ENCODE results near the gene ID3.
A peak's percentile ranks its signal among the peaks of the same experiment; 100 is the strongest.

Gene ID3

GRCh38 chr1:23556635-23557470 is 2.4 kb downstream of the ID3 start:
- Histone ChIP-seq H3K9me3 (ENCODE audit: control insufficient read depth, low read length) (no peaks in the 10 kb centered on the region), H3K4me2 (ENCODE audit: low read length) (peak overlapping the region; percentile 25), H2AFZ (no peak overlapping the region), H3K4me1 (peaks cover 6% of the 10 kb centered on the region), H3K4me3 (ENCODE audit: low read depth, low read length) (peak overlapping the region; percentile 62), H3K79me2 (no peaks in the 10 kb centered on the region), H3K36me3 (ENCODE audit: control insufficient read depth, insufficient read depth, low read length) (no peaks in the 10 kb centered on the region), H3K27me3 (ENCODE audit: control insufficient read depth, insufficient read depth, low read length) (no peaks in the 10 kb centered on the region), H3K27ac (peak overlapping the region; percentile 84), H3K9ac (no peak overlapping the region)
- TF ChIP-seq CTCF (IDR thresholded peaks at IDR 0.05), result no peak

- Histone ChIP-seq H2AFZ (no peak overlapping the region), H3K9me3 (ENCODE audit: control insufficient read depth, low read length) (no peaks in the 10 kb centered on the region), H3K79me2 (no peaks in the 10 kb centered on the region), H3K36me3 (ENCODE audit: control insufficient read depth, insufficient read depth, low read length) (no peaks in the 10 kb centered on the region), H3K4me1 (peaks cover 6% of the 10 kb centered on the region), H3K27me3 (ENCODE audit: control insufficient read depth, insufficient read depth, low read length) (no peaks in the 10 kb centered on the region), H3K4me2 (ENCODE audit: low read length) (peak overlapping the region; percentile 20), H3K4me3 (ENCODE audit: low read depth, low read length) (no peak overlapping the region), H3K27ac (peak overlapping the region; percentile 84), H3K9ac (no peak overlapping the region)
- no peak for TF ChIP-seq CTCF (IDR thresholded peaks at IDR 0.05)
Measured at GRCh38 chr1:23555986-23556634, 3.2 kb downstream of the ID3 start.

GRCh38 chr1:23555270-23555985 is 3.9 kb downstream of the ID3 start:
- Histone ChIP-seq H3K9me3 (ENCODE audit: control insufficient read depth, low read length) (no peaks in the 10 kb centered on the region), H3K4me2 (ENCODE audit: low read length) (peak overlapping the region; percentile 70), H2AFZ (peak overlapping the region; percentile 68), H3K9ac (no peak overlapping the region), H3K36me3 (ENCODE audit: control insufficient read depth, insufficient read depth, low read length) (no peaks in the 10 kb centered on the region), H3K27me3 (ENCODE audit: control insufficient read depth, insufficient read depth, low read length) (no peaks in the 10 kb centered on the region), H3K79me2 (no peaks in the 10 kb centered on the region), H3K4me3 (ENCODE audit: low read depth, low read length) (peak overlapping the region; percentile 45), H3K27ac (peak overlapping the region; percentile 84), H3K4me1 (peaks cover 6% of the 10 kb centered on the region)
- TF ChIP-seq CTCF (IDR thresholded peaks at IDR 0.05), result no peak

- peak overlapping the region; percentile 94 for H2AFZ ChIP-seq
- H3K9ac ChIP-seq, result no peak overlapping the region
- no peaks in the 10 kb centered on the region for H3K9me3 ChIP-seq (ENCODE audit: control insufficient read depth, low read length)
- peak; percentile 6 for TF ChIP-seq CTCF (IDR thresholded peaks at IDR 0.05)
- H3K27me3 ChIP-seq (ENCODE audit: control insufficient read depth, insufficient read depth, low read length), result no peaks in the 10 kb centered on the region
- H3K36me3 ChIP-seq (ENCODE audit: control insufficient read depth, insufficient read depth, low read length), result no peaks in the 10 kb centered on the region
- H3K27ac ChIP-seq, result peak overlapping the region; percentile 84
- H3K4me1 ChIP-seq, result peaks cover 3% of the 10 kb centered on the region
- peak overlapping the region; percentile 85 for H3K4me2 ChIP-seq (ENCODE audit: low read length)
- H3K79me2 ChIP-seq, result no peaks in the 10 kb centered on the region
- H3K4me3 ChIP-seq (ENCODE audit: low read depth, low read length), result peak overlapping the region; percentile 65
Measured at GRCh38 chr1:23554481-23555269, 4.6 kb downstream of the ID3 start.
